ENCODE data around the gene THRB.

GRCh38 chr3:24503616-24504113 lies 9.0 kb upstream of the THRB start:
- TF ChIP-seq CTCF (conservative IDR thresholded peaks at IDR 0.05; ENCODE audit: low read length) (no peak), EZH2phosphoT487 (IDR thresholded peaks at IDR 0.05; ENCODE audit: borderline replicate concordance) (no peak)

Measured in Loucy (cell line).